Measurements from ENCODE around the gene PDCD4.

Gene PDCD4

GRCh38 chr10:110918269-110918642 is 46.5 kb downstream of the PDCD4 start:
- no peaks in the 10 kb centered on the region for H3K9me3 ChIP-seq
- peak; percentile 97 to 98 for DNase-seq
- TF ChIP-seq, protein P1, sequence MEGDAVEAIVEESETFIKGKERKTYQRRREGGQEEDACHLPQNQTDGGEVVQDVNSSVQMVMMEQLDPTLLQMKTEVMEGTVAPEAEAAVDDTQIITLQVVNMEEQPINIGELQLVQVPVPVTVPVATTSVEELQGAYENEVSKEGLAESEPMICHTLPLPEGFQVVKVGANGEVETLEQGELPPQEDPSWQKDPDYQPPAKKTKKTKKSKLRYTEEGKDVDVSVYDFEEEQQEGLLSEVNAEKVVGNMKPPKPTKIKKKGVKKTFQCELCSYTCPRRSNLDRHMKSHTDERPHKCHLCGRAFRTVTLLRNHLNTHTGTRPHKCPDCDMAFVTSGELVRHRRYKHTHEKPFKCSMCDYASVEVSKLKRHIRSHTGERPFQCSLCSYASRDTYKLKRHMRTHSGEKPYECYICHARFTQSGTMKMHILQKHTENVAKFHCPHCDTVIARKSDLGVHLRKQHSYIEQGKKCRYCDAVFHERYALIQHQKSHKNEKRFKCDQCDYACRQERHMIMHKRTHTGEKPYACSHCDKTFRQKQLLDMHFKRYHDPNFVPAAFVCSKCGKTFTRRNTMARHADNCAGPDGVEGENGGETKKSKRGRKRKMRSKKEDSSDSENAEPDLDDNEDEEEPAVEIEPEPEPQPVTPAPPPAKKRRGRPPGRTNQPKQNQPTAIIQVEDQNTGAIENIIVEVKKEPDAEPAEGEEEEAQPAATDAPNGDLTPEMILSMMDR (IDR thresholded peaks at IDR 0.05), result peak in 1 of 2 experiments; percentile 12
- peaks cover 0 to 37% (median 12%) of the 10 kb centered on the region in 4 donors for H3K4me1 ChIP-seq
- peak overlapping the region; percentile 75 to 90 for H3K4me3 ChIP-seq
- H3K27ac ChIP-seq, result peak overlapping the region; percentile 98
- intact Hi-C loops (cut with DNase I; ENCODE audit: low total_unique reads), result loop anchor here (5.0 kb wide), 1 partner anchor 46 kb away; the partner anchor contains the start of gene PDCD4
- no peaks in the 10 kb centered on the region for H3K27me3 ChIP-seq
- H3K36me3 ChIP-seq, result no peaks in the 10 kb centered on the region

GRCh38 chr10:110918643-110919348 is 47.1 kb downstream of the PDCD4 start, which contains the start of gene BBIP1:
Gene BBIP1, minus strand, starts transcription at chr10:110919180. Its CDS starts 1,023 bp downstream, at chr10:110918157.
- TF ChIP-seq, protein P1 (IDR thresholded peaks at IDR 0.05), result peak in 1 of 2 experiments; percentile 1
- no peak for DNase-seq
- Histone ChIP-seq H3K4me3 (peak within 1 kb of the TSS; percentile 88 to 90), H3K36me3 (no peaks in the 10 kb centered on the region), H3K27ac (peak within 1 kb of the TSS; percentile 98), H3K27me3 (no peaks in the 10 kb centered on the region), H3K4me1 (peaks cover 0 to 42% (median 12%) of the 10 kb centered on the region in 4 donors), H3K9me3 (no peaks in the 10 kb centered on the region)
- intact Hi-C loops (cut with DNase I; ENCODE audit: low total_unique reads), result loop anchor here (5.0 kb wide), 1 partner anchor 46 kb away; the partner anchor contains the start of gene PDCD4

GRCh38 chr10:110919349-110919931 is 47.7 kb downstream of the PDCD4 start, which contains the start of gene SHOC2:
Gene SHOC2, plus strand, starts transcription at chr10:110919604. Its CDS starts 44,755 bp downstream, at chr10:110964359.
- DNase-seq, result peak; percentile 99 to 100
- H3K4me3 ChIP-seq, result peak within 1 kb of the TSS; percentile 88 to 90
- H3K27me3 ChIP-seq, result no peaks in the 10 kb centered on the region
- intact Hi-C loops (cut with DNase I; ENCODE audit: low total_unique reads), result loop anchor here (5.0 kb wide), 1 partner anchor 47 kb away; the partner anchor contains the start of gene PDCD4
- H3K9me3 ChIP-seq, result no peaks in the 10 kb centered on the region
- peak within 1 kb of the TSS; percentile 98 for H3K27ac ChIP-seq
- H3K4me1 ChIP-seq, result peaks cover 0 to 49% (median 16%) of the 10 kb centered on the region in 4 donors
- H3K36me3 ChIP-seq, result no peaks in the 10 kb centered on the region
- TF ChIP-seq, protein P1 (IDR thresholded peaks at IDR 0.05), result peak in 1 of 2 experiments; percentile 24

GRCh38 chr10:110919971-110920881 is 48.5 kb downstream of the PDCD4 start:
- peak; percentile 28 to 75 for DNase-seq
- peak overlapping the region; percentile 88 to 90 for H3K4me3 ChIP-seq
- H3K9me3 ChIP-seq, result no peaks in the 10 kb centered on the region
- TF ChIP-seq, protein P1 (IDR thresholded peaks at IDR 0.05), result no peak
- intact Hi-C loops (cut with DNase I; ENCODE audit: low total_unique reads), result loop anchor here (5.0 kb wide), 1 partner anchor 48 kb away; the partner anchor contains the start of gene PDCD4
- H3K27me3 ChIP-seq, result no peaks in the 10 kb centered on the region
- H3K36me3 ChIP-seq, result no peaks in the 10 kb centered on the region
- H3K4me1 ChIP-seq, result peaks cover 0 to 53% (median 16%) of the 10 kb centered on the region in 4 donors
- H3K27ac ChIP-seq, result peak overlapping the region; percentile 94 to 98
